Endodermal cell (in vitro differentiated cells): ENCODE data around the gene OTOL1. TPM values are rescaled to one million over a fixed set of nuclear protein-coding genes. Genes with fewer than 3 reads are reported as not detected.
A peak's percentile ranks its signal among the peaks of the same experiment; 100 is the strongest.

Experiments used
- DNase-seq: peaks from one replicate; pipeline ENCODE4 v3.0.0-alpha.2; 2017
- H3K27ac ChIP-seq: 2 replicates; pipeline ENCODE4 v1.5.1; 2013; ENCODE audit warnings: mild to moderate bottlenecking, low read depth, low read length, moderate library complexity
- H3K27me3 ChIP-seq: 2 replicates; pipeline ENCODE4 v1.6.1; 2013; ENCODE audit warnings: mild to moderate bottlenecking, low read length, moderate library complexity; ENCODE audit not compliant: insufficient read depth, control insufficient read depth, poor library complexity, severe bottlenecking
- H3K36me3 ChIP-seq: 2 replicates; pipeline ENCODE4 v1.7.0; 2013; ENCODE audit warnings: mild to moderate bottlenecking, low read length, moderate library complexity; ENCODE audit not compliant: control insufficient read depth, insufficient read depth
- H3K4me1 ChIP-seq: one replicate; pipeline ENCODE4 v1.7.0; 2013; ENCODE audit warnings: low read length; ENCODE audit not compliant: control insufficient read depth, insufficient read depth
- H3K4me3 ChIP-seq: 2 replicates; pipeline ENCODE4 v1.5.1; 2013; ENCODE audit warnings: mild to moderate bottlenecking, low read length, moderate library complexity
- H3K9ac ChIP-seq: 2 replicates; pipeline ENCODE4 v1.6.1; 2013; ENCODE audit warnings: mild to moderate bottlenecking, low read length, moderate library complexity; ENCODE audit not compliant: poor library complexity, severe bottlenecking; ENCODE audit errors: extremely low read depth
- H3K9me3 ChIP-seq: 2 replicates; pipeline ENCODE4 v1.6.1; 2013; ENCODE audit warnings: mild to moderate bottlenecking, low read length, moderate library complexity; ENCODE audit not compliant: control insufficient read depth
- H3K27ac Mint-ChIP-seq: 2 replicates; pipeline ENCODE4 v1.8.0; 2020; ENCODE audit warnings: mixed read lengths
- H3K27me3 Mint-ChIP-seq: 2 replicates; pipeline ENCODE4 v1.8.0; 2021; ENCODE audit warnings: mild to moderate bottlenecking, mixed read lengths; ENCODE audit not compliant: insufficient read depth
- H3K36me3 Mint-ChIP-seq: 2 replicates; pipeline ENCODE4 v1.8.0; 2020; ENCODE audit warnings: low read depth, mixed read lengths
- H3K4me1 Mint-ChIP-seq: 2 replicates; pipeline ENCODE4 v1.8.0; 2020; ENCODE audit warnings: mixed read lengths
- H3K4me3 Mint-ChIP-seq: 2 replicates; pipeline ENCODE4 v1.8.0; 2020; ENCODE audit warnings: mild to moderate bottlenecking, moderate library complexity, mixed read lengths
- H3K9me3 Mint-ChIP-seq: 2 replicates; pipeline ENCODE4 v1.8.0; 2020; ENCODE audit warnings: mild to moderate bottlenecking, mixed read lengths
- CTCF ChIP-seq: fragments of 200-600 bp; sonication (generic); conservative IDR thresholded peaks from 2 replicates; pipeline ENCODE4 v1.5.0; 2021; ENCODE audit warnings: antibody characterized with exemption, mild to moderate bottlenecking
- WGBS, 2 experiments: methylation state at CpG; one replicate each; pipeline versions ENCODE4 v1.1.5 to v1.1.7; 2013; ENCODE audit warnings: missing lambda C conversion rate in 2 of 2, mixed read lengths in 1 of 2; ENCODE audit not compliant: insufficient coverage in 1 of 2, insufficient read length in 1 of 2; 5-methylcytosine and 5-hydroxymethylcytosine counted together
- total RNA-seq, 2 donors: library from RNA; stranded (reverse); fragmentation: NEBNext Ultra II Directional in 1 of 2; extraction: Animal tissue kit (Norgen Biotek cat#: 25700) in 1 of 2; gene quantifications; 2 replicates in 1 of 2; 3 replicates in 1 of 2; pipeline ENCODE4 v1.2.1, GENCODE V29; 2021

The OTOL1 gene
- total RNA-seq, 2 donors from 2014 or later: not detected

- H3K27ac Mint-ChIP-seq: no peak overlapping the region
These were observed 3.6 kb downstream of the OTOL1 start for GRCh38 chr3:161500068-161500796.

DNA sequence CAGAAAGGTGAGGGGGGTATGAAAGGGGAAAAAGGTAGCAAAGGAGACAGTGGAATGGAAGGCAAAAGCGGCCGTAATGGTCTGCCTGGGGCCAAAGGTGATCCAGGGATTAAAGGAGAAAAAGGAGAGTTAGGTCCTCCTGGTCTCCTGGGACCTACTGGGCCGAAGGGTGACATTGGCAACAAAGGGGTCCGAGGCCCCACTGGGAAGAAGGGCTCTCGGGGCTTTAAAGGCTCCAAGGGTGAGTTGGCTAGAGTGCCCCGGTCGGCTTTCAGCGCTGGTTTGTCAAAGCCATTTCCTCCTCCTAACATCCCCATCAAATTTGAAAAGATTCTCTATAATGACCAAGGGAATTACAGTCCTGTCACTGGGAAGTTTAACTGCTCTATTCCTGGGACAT lies 6.7 kb downstream of the OTOL1 start:
- Mint-ChIP-seq H3K36me3 (no peaks in the 10 kb centered on the region), H3K27me3 (no peaks in the 10 kb centered on the region), H3K27ac (no peak overlapping the region), H3K9me3 (no peaks in the 10 kb centered on the region), H3K4me3 (no peak overlapping the region), H3K4me1 (peaks cover 5% of the 10 kb centered on the region)
- TF ChIP-seq CTCF: no peak
- 94 to 97% methylated on average over 8 of the region's 8 CpGs for WGBS, 2 experiments
- Histone ChIP-seq H3K4me3 (no peak overlapping the region), H3K36me3 (no peaks in the 10 kb centered on the region), H3K9me3 (no peaks in the 10 kb centered on the region), H3K27me3 (no peaks in the 10 kb centered on the region), H3K27ac (no peak overlapping the region), H3K4me1 (no peaks in the 10 kb centered on the region), H3K9ac (no peak overlapping the region)
- no peak for DNase-seq

More at GRCh38 chr3:161500068-161500796, 3.6 kb downstream of the OTOL1 start:
- H3K9ac ChIP-seq: no peak overlapping the region
- 90% methylated on average over 3 of the region's 3 CpGs for WGBS, 2 experiments
- H3K27ac ChIP-seq: no peak overlapping the region
- no peaks in the 10 kb centered on the region for H3K4me1 ChIP-seq
- Mint-ChIP-seq H3K36me3 (no peaks in the 10 kb centered on the region), H3K9me3 (peaks cover 3% of the 10 kb centered on the region), H3K4me1 (peaks cover 7% of the 10 kb centered on the region), H3K27me3 (no peaks in the 10 kb centered on the region), H3K4me3 (no peak overlapping the region)
- H3K9me3 ChIP-seq: peaks cover 2% of the 10 kb centered on the region
- H3K4me3 ChIP-seq: no peak overlapping the region
- H3K36me3 ChIP-seq: no peaks in the 10 kb centered on the region
- no peak for TF ChIP-seq CTCF
- no peak for DNase-seq
- H3K27me3 ChIP-seq: no peaks in the 10 kb centered on the region

- TF ChIP-seq CTCF: peak; percentile 74
- WGBS, 2 experiments: 79% methylated on average over 2 of the region's 2 CpGs; no CpG with 5 or more reads in 1 of the 2 experiments
- H3K36me3 Mint-ChIP-seq: no peaks in the 10 kb centered on the region
- DNase-seq: no peak
- H3K27ac ChIP-seq: no peak overlapping the region
- no peak overlapping the region for H3K4me3 Mint-ChIP-seq
- H3K9me3 Mint-ChIP-seq: no peaks in the 10 kb centered on the region
- H3K4me1 Mint-ChIP-seq: peaks cover 2% of the 10 kb centered on the region
- no peaks in the 10 kb centered on the region for H3K27me3 ChIP-seq
- no peak overlapping the region for H3K9ac ChIP-seq
- H3K9me3 ChIP-seq: no peaks in the 10 kb centered on the region
- no peaks in the 10 kb centered on the region for H3K27me3 Mint-ChIP-seq
- H3K4me3 ChIP-seq: no peak overlapping the region
- H3K27ac Mint-ChIP-seq: no peak overlapping the region
- no peaks in the 10 kb centered on the region for H3K36me3 ChIP-seq
- no peaks in the 10 kb centered on the region for H3K4me1 ChIP-seq
These were observed 12.4 kb downstream of the OTOL1 start for GRCh38 chr3:161508852-161509477.
